ENCODE measurements around the gene KLHL1.

DNA sequence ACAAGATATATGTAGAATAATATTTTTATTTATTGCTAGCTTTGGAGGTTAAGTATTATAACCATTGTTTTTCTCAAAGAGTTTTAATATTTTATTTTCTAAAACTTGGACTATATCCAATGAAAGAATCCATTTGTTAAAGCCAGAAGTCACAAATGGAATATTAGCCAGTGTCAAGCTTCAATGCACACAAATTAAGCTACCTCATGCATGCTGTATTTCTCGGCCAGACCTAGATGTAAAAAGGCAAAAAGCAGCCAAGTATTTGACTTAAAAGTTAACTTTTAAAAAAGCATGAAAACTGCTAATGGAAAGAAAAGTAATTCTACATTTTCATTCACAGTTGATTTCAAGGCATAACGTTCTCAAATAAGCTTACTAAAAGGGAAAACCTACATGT is 160.7 kb downstream of the KLHL1 start:
- TF ChIP-seq, protein P1, sequence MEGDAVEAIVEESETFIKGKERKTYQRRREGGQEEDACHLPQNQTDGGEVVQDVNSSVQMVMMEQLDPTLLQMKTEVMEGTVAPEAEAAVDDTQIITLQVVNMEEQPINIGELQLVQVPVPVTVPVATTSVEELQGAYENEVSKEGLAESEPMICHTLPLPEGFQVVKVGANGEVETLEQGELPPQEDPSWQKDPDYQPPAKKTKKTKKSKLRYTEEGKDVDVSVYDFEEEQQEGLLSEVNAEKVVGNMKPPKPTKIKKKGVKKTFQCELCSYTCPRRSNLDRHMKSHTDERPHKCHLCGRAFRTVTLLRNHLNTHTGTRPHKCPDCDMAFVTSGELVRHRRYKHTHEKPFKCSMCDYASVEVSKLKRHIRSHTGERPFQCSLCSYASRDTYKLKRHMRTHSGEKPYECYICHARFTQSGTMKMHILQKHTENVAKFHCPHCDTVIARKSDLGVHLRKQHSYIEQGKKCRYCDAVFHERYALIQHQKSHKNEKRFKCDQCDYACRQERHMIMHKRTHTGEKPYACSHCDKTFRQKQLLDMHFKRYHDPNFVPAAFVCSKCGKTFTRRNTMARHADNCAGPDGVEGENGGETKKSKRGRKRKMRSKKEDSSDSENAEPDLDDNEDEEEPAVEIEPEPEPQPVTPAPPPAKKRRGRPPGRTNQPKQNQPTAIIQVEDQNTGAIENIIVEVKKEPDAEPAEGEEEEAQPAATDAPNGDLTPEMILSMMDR (conservative IDR thresholded peaks at IDR 0.05; ENCODE audit: low read length): no peak
- TF ChIP-seq EZH2phosphoT487 (IDR thresholded peaks at IDR 0.05; ENCODE audit: borderline replicate concordance): no peak

All from Loucy (cell line).